Osteocyte (in vitro differentiated cells): Measurements from ENCODE around the gene UGT1A10. TPM values are rescaled to one million over a fixed set of nuclear protein-coding genes. Genes with fewer than 3 reads are reported as not detected.

Experiments
- DNase-seq: peaks from one replicate; pipeline ENCODE4 v3.0.0; 2021; ENCODE audit warnings: mixed read lengths; ENCODE audit not compliant: unreplicated experiment; ENCODE audit errors: extremely low spot score
- H3K27ac Mint-ChIP-seq: one replicate; pipeline ENCODE4 v1.8.0; 2021; ENCODE audit warnings: mild to moderate bottlenecking, mixed read lengths; ENCODE audit not compliant: unreplicated experiment
- H3K27me3 Mint-ChIP-seq: one replicate; pipeline ENCODE4 v1.8.0; 2021; ENCODE audit warnings: mixed read lengths; ENCODE audit not compliant: unreplicated experiment
- H3K36me3 Mint-ChIP-seq: one replicate; pipeline ENCODE4 v1.8.0; 2021; ENCODE audit warnings: mixed read lengths; ENCODE audit not compliant: unreplicated experiment
- H3K4me1 Mint-ChIP-seq: one replicate; pipeline ENCODE4 v1.8.0; 2021; ENCODE audit warnings: mixed read lengths; ENCODE audit not compliant: unreplicated experiment
- H3K4me3 Mint-ChIP-seq: one replicate; pipeline ENCODE4 v1.8.0; 2021; ENCODE audit warnings: mild to moderate bottlenecking, moderate library complexity, mixed read lengths; ENCODE audit not compliant: unreplicated experiment
- H3K9me3 Mint-ChIP-seq: one replicate; pipeline ENCODE4 v1.8.0; 2021; ENCODE audit warnings: mixed read lengths; ENCODE audit not compliant: unreplicated experiment
- total RNA-seq: library from RNA; stranded (reverse); gene quantifications from 2 replicates; pipeline ENCODE4 v1.2.1, GENCODE V29; 2021
- TF ChIP-seq, protein P1 (sequence below): fragments of 200-600 bp; sonication (generic); IDR thresholded peaks from 2 replicates; pipeline ENCODE4 v1.5.0; 2021; ENCODE audit warnings: antibody characterized with exemption, mild to moderate bottlenecking, moderate library complexity

UGT1A10 gene
- total RNA-seq, 1 donor from 2014 or later: not detected

DNA sequence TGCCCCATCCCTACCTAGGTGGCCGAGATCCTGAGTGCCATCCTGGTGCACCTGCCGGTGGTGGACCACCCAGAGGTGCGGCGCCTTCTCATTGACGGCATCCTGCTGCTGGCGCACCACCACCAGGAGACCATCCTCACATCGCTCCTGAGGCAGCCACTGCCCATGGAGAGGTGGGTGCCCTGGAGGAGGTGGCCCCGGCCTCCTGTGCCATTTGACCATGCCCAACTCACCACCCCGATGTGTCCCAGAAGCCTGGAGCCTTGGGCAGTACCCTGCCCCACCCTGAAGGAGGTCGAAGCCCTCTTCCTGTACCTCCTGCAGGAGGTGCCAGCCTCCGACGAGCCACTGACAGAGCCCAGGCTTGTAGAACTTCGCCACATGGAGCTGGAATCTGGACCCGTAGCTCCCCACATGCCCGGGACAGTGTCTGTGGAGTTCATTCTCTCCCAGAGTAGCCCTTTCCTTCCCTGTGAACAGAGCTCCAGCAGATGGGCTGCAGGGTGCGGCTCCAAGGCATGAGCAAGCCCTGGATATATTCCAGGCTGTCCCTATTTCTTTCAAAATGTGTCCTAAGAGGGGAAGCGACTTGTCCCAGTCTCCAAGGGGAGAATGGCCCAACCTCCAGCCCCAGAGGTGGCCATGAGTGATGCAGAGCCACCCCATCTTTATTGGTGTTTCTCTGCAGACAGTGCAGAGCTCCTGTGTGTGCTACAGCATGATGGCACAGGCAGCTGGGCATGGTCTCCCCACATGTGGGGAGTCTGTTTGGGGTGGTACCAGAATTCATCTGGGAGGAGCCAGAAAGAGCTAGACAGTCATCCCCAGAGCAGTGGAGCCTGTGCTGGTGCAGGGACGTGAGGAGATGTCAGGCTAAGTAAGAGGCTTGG, 183.9 kb downstream of the UGT1A10 start:
- Mint-ChIP-seq H3K36me3 (no peaks in the 10 kb centered on the region), H3K27ac (no peak overlapping the region), H3K4me1 (peaks cover 19% of the 10 kb centered on the region), H3K27me3 (peaks cover 4% of the 10 kb centered on the region), H3K4me3 (no peak overlapping the region), H3K9me3 (no peaks in the 10 kb centered on the region)
- DNase-seq: no peak
- TF ChIP-seq, protein P1, sequence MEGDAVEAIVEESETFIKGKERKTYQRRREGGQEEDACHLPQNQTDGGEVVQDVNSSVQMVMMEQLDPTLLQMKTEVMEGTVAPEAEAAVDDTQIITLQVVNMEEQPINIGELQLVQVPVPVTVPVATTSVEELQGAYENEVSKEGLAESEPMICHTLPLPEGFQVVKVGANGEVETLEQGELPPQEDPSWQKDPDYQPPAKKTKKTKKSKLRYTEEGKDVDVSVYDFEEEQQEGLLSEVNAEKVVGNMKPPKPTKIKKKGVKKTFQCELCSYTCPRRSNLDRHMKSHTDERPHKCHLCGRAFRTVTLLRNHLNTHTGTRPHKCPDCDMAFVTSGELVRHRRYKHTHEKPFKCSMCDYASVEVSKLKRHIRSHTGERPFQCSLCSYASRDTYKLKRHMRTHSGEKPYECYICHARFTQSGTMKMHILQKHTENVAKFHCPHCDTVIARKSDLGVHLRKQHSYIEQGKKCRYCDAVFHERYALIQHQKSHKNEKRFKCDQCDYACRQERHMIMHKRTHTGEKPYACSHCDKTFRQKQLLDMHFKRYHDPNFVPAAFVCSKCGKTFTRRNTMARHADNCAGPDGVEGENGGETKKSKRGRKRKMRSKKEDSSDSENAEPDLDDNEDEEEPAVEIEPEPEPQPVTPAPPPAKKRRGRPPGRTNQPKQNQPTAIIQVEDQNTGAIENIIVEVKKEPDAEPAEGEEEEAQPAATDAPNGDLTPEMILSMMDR: no peak

DNA sequence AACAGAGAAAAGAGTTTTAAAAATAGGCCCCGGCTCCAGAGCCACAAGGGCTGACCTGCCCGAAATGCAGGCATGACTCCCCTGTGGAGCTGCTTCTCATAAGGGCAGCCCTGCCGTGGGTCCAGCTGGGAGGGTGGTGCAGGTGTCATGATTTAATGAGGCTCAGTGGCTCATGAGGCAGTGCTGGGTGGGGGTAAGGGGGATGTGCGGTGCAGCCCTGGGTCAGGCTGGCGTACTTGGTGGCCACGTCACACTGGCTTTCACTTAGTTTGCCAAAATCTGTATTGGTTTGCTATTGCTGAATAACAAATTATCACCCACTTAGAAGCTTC, 184.5 kb downstream of the UGT1A10 start:
- Mint-ChIP-seq H3K4me3 (no peak overlapping the region), H3K27ac (no peak overlapping the region)
- peak; percentile 38 for DNase-seq

DNA sequence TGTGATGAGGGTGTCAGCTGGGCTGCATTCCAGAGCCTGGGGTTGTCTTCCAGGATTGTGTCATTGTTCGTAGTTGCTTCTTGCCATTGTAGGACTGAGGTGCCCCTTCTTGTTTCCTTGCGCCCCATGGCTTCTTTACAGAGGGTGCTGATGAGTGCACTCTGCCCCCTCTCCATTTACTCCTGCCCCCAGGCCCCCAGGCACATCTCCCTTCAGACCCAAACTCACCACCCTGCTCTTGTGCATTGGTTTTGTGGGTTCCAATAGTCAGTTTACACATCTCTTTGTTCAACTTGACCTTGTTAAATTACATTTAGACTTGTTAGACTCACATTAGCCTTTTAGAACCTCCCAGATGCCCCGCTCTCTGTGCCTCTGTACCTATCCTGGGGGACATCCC, 184.9 kb downstream of the UGT1A10 start:
- peaks cover 8% of the 10 kb centered on the region for H3K27me3 Mint-ChIP-seq
- H3K9me3 Mint-ChIP-seq: no peaks in the 10 kb centered on the region
- DNase-seq: peak; percentile 63
- no peak overlapping the region for H3K27ac Mint-ChIP-seq
- TF ChIP-seq, protein P1: no peak
- no peaks in the 10 kb centered on the region for H3K36me3 Mint-ChIP-seq
- peaks cover 16% of the 10 kb centered on the region for H3K4me1 Mint-ChIP-seq
- no peak overlapping the region for H3K4me3 Mint-ChIP-seq

More for the DNA sequence above, 184.5 kb downstream of the UGT1A10 start:
- Mint-ChIP-seq H3K9me3 (no peaks in the 10 kb centered on the region), H3K27me3 (peaks cover 8% of the 10 kb centered on the region), H3K36me3 (no peaks in the 10 kb centered on the region), H3K4me1 (peaks cover 19% of the 10 kb centered on the region)
- TF ChIP-seq, protein P1: no peak

DNA sequence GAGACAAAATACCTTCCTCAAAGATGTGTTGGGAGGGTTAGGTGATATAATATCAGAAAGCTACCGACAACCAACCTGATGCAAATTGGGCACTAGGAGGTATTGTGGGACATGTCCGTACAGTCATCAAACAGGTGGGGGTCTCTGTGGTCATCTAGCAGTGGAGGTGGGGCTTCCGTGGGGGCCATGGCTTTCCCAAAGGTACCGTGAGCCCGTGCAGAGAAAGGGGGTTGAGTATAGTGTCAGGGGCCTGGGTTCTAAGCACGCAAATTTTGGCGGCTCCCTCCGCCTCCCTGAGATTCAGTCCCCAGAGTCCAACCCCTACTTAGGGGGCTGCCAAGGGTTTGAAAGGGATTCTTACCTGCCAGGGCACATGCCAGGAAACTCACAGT, 185.5 kb downstream of the UGT1A10 start:
- DNase-seq: peak; percentile 73
- H3K27ac Mint-ChIP-seq: no peak overlapping the region
- H3K4me3 Mint-ChIP-seq: no peak overlapping the region
- peaks cover 8% of the 10 kb centered on the region for H3K27me3 Mint-ChIP-seq
- no peaks in the 10 kb centered on the region for H3K36me3 Mint-ChIP-seq
- peaks cover 1% of the 10 kb centered on the region for H3K9me3 Mint-ChIP-seq
- TF ChIP-seq, protein P1: no peak
- H3K4me1 Mint-ChIP-seq: peaks cover 11% of the 10 kb centered on the region

DNA sequence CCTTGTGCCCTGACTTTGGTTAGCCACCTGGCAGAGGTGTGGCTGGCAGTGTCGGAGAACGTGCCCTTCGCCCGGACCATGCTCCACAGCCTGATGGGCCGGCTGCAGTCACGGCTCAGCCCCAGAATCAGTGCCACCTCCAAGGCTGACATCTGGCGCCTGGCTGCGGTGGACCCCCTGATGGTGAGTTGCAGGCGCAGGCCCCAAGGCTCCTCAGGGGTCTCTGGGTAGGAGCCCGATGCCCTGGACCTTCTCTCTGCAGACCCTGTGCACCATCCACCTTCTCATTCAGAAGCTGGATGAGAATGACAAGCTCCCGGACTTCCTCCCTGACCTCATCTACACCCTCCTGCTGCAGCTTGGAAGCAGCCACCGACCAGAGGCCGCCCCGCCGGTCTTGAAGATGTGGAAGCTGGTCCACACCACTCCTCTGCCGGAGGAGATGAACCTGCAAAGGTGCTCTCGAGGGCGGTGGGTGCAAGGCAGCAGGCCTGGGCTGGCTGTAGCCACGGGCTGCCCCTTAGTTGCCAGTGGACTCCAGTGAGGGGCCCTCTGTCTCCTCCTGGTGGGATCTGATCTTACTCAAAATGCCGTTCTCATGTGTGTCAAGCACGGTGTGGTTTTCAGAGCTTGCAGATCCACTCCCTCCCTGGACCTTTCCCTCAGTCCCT, 186.0 kb downstream of the UGT1A10 start:
- Mint-ChIP-seq H3K9me3 (peaks cover 4% of the 10 kb centered on the region), H3K36me3 (no peaks in the 10 kb centered on the region), H3K4me3 (no peak overlapping the region), H3K27ac (no peak overlapping the region), H3K4me1 (peaks cover 6% of the 10 kb centered on the region), H3K27me3 (peaks cover 7% of the 10 kb centered on the region)
- TF ChIP-seq, protein P1: no peak
- DNase-seq: peak; percentile 83
